A549 (cell line): ENCODE data around the gene TFDP2.

Experiments
- BHLHE40 ChIP-seq: IDR thresholded peaks from 2 replicates; pipeline ENCODE4 v1.6.1; 2012; ENCODE audit warnings: low read depth, low read length, inconsistent platforms
- ESRRA ChIP-seq: fragments of 150-350 bp; IDR thresholded peaks from 2 replicates; pipeline ENCODE4 v1.6.1; 2014; ENCODE audit warnings: mild to moderate bottlenecking, low read length, borderline replicate concordance
- TF ChIP-seq, protein P1 (sequence below): fragments of >200 bp; sonication (Bioruptor Twin); formaldehyde crosslinking; IDR thresholded peaks from 3 replicates; pipeline ENCODE4 v1.5.1; 2016

DNA sequence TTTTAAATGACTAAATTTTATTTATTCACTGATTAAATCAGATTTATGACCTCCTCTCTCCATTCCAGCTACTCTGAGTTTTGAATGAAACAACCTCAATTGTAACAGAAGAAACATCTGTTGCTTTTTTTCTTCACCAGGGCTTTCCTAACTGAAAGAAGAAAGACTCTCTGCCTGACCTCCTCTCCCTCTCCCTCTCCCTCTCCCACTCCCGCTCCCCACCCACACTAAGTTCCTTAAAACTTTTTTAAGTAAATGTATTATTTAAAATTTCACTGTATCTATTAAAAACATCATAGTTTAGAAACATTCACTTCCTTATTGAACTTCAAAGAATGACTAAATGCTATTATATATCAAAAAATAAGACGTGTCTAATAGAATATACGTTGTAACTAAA is 122.0 kb downstream of the TFDP2 start:
- TF ChIP-seq, protein P1, sequence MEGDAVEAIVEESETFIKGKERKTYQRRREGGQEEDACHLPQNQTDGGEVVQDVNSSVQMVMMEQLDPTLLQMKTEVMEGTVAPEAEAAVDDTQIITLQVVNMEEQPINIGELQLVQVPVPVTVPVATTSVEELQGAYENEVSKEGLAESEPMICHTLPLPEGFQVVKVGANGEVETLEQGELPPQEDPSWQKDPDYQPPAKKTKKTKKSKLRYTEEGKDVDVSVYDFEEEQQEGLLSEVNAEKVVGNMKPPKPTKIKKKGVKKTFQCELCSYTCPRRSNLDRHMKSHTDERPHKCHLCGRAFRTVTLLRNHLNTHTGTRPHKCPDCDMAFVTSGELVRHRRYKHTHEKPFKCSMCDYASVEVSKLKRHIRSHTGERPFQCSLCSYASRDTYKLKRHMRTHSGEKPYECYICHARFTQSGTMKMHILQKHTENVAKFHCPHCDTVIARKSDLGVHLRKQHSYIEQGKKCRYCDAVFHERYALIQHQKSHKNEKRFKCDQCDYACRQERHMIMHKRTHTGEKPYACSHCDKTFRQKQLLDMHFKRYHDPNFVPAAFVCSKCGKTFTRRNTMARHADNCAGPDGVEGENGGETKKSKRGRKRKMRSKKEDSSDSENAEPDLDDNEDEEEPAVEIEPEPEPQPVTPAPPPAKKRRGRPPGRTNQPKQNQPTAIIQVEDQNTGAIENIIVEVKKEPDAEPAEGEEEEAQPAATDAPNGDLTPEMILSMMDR, result no peak
- no peak for TF ChIP-seq ESRRA
- no peak for TF ChIP-seq BHLHE40
